Measurements from ENCODE around the gene ATP5MK. TPM values are rescaled to one million over a fixed set of nuclear protein-coding genes. Genes with fewer than 3 reads are reported as not detected.

The ATP5MK gene
- total and polyA plus RNA-seq, 2 experiments from 2014 or later: 81.4 to 909 TPM

DNA sequence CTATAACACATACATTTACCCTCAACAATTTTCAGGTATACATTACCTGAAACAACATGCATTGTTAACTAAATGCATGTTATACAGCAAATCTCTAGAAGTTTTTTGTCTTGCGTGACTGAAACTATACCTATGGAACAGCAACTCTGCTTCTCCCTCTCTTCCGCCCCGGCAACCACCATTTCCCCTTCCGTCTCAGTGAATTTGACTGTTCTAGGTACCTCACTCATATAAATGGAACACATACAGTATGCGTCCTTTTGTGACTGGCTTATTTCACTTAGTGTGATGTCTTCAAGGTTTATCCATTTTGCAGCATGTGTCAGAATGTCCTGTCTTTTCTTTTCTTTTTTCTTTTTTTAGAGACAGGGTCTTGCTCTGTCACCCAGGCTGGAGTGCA lies 33.4 kb upstream of the ATP5MK start:
- Histone ChIP-seq H3K9me3 (ENCODE audit: low read depth) (no peaks in the 10 kb centered on the region), H3K27ac (no peak overlapping the region), H3K4me1 (ENCODE audit: low read depth) (no peaks in the 10 kb centered on the region), H3K4me3 (no peak overlapping the region), H3K36me3 (peaks cover 47% of the 10 kb centered on the region), H3K27me3 (no peaks in the 10 kb centered on the region)
- TF ChIP-seq, protein P1, sequence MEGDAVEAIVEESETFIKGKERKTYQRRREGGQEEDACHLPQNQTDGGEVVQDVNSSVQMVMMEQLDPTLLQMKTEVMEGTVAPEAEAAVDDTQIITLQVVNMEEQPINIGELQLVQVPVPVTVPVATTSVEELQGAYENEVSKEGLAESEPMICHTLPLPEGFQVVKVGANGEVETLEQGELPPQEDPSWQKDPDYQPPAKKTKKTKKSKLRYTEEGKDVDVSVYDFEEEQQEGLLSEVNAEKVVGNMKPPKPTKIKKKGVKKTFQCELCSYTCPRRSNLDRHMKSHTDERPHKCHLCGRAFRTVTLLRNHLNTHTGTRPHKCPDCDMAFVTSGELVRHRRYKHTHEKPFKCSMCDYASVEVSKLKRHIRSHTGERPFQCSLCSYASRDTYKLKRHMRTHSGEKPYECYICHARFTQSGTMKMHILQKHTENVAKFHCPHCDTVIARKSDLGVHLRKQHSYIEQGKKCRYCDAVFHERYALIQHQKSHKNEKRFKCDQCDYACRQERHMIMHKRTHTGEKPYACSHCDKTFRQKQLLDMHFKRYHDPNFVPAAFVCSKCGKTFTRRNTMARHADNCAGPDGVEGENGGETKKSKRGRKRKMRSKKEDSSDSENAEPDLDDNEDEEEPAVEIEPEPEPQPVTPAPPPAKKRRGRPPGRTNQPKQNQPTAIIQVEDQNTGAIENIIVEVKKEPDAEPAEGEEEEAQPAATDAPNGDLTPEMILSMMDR (IDR thresholded peaks at IDR 0.05; ENCODE audit: low read depth, low read length): no peak
- no peak for DNase-seq (ENCODE audit: low read depth in 1 of 2, low spot score in 1 of 2)

DNA sequence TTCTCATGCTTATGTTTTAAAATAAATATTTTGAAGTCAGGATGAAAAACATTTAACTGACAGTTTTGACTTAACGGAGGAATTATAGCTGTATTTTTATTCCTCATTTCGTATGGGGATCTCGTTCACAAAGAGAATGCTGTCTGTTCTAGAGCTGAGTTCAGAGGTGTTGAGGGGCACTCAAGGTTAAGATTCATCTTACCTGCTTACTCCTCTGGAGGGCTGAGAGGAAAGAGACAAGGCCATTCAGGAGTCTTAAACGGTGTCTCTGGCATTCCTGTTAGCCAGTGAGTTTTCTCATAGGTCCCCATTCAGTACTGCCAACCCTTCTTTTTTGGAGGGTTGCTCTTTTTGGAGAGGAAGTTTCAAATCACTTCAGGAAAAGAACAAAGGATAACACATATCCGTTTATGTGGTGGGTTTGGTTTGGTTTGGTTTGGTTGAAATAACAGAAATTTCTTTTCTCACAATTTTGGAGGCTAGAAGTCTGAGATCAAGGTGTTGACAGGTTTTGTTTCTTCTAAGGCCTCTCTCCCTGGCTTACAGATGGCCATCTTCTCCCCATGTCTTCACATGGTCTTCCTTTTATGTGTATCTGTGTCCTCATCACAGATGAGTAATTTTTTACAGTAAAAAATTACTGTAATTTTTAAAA lies 32.8 kb upstream of the ATP5MK start:
- H3K9me3 ChIP-seq (ENCODE audit: low read depth): no peaks in the 10 kb centered on the region
- H3K27ac ChIP-seq: no peak overlapping the region
- H3K4me1 ChIP-seq (ENCODE audit: low read depth): no peaks in the 10 kb centered on the region
- H3K36me3 ChIP-seq: peaks cover 52% of the 10 kb centered on the region
- TF ChIP-seq, protein P1 (IDR thresholded peaks at IDR 0.05; ENCODE audit: low read depth, low read length): no peak
- no peak overlapping the region for H3K4me3 ChIP-seq
- no peak for DNase-seq (ENCODE audit: low read depth in 1 of 2, low spot score in 1 of 2)
- H3K27me3 ChIP-seq: no peaks in the 10 kb centered on the region

DNA sequence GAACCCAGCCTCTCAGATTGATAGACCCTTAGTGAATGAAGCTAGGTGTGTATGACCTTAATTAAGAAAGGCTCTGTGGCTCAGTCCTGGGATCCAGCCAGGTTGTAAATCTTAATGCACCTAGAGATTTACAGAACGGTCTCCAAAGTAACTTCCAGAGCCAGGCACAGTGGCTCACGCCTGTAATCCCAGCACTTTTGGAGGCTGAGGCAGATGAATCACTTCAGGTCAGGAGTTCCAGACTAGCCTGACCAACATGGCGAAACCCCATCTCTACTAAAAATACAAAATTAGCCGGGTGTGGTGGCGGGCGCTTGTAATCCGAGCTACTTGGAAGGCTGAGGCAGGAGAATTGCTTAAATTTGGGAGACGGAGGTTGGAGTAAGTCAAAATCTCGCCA lies 31.6 kb upstream of the ATP5MK start:
- DNase-seq (ENCODE audit: low read depth in 1 of 2, low spot score in 1 of 2): no peak
- Histone ChIP-seq H3K36me3 (peaks cover 57% of the 10 kb centered on the region), H3K4me1 (ENCODE audit: low read depth) (no peaks in the 10 kb centered on the region), H3K27me3 (no peaks in the 10 kb centered on the region), H3K4me3 (no peak overlapping the region), H3K9me3 (ENCODE audit: low read depth) (no peaks in the 10 kb centered on the region), H3K27ac (no peak overlapping the region)
- TF ChIP-seq, protein P1 (IDR thresholded peaks at IDR 0.05; ENCODE audit: low read depth, low read length): no peak

DNA sequence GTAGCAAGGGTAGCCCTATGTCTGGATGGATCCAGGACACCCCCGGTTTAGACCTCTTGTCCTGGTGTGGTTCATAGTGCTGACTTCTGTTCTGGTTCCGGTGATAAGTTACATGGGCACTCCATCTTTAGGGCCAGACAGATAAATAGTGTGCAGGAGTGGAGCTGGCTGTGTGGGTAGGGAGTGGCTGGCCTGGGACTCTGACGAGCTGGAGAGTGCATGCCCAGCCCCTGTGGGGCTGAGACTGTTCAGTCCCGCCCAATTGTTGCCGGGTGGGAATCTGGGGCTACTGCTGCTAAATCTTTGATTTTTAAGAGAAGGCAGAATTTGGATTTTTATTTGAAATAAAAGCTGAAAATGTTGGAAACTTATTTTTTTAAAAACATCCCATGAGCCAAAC lies 27.5 kb upstream of the ATP5MK start:
- Histone ChIP-seq H3K36me3 (peaks cover 63% of the 10 kb centered on the region), H3K9me3 (ENCODE audit: low read depth) (no peaks in the 10 kb centered on the region), H3K27ac (no peak overlapping the region), H3K4me3 (no peak overlapping the region), H3K4me1 (ENCODE audit: low read depth) (no peaks in the 10 kb centered on the region), H3K27me3 (no peaks in the 10 kb centered on the region)
- TF ChIP-seq, protein P1 (IDR thresholded peaks at IDR 0.05; ENCODE audit: low read depth, low read length): no peak
- DNase-seq (ENCODE audit: low read depth in 1 of 2, low spot score in 1 of 2): no peak

DNA sequence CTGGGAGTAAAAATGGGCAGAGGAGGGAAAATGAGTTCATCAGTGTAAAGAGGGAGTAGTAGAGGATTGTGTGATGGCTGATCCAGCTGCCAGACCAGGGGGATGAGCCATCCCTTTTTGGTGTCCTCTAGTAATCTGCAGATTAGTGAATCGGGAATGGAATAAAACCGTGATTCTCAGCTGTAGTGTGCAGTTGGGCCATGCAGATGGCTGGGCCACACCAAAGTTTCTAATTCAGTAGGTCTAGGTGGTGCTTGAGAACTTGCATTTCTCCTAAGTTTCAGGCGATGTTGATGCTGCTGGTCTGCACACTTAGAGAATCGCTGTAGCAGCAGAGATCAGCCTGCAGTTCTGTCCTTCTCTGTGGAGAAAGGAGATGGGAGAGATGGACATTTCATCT lies 22.8 kb upstream of the ATP5MK start:
- H3K36me3 ChIP-seq: peaks cover 75% of the 10 kb centered on the region
- H3K9me3 ChIP-seq (ENCODE audit: low read depth): no peaks in the 10 kb centered on the region
- H3K4me1 ChIP-seq (ENCODE audit: low read depth): no peaks in the 10 kb centered on the region
- no peak for DNase-seq (ENCODE audit: low read depth in 1 of 2, low spot score in 1 of 2)
- no peak overlapping the region for H3K4me3 ChIP-seq
- TF ChIP-seq, protein P1 (IDR thresholded peaks at IDR 0.05; ENCODE audit: low read depth, low read length): no peak
- H3K27ac ChIP-seq: no peak overlapping the region
- no peaks in the 10 kb centered on the region for H3K27me3 ChIP-seq
